ENCODE data around the gene ATP11C.

DNA sequence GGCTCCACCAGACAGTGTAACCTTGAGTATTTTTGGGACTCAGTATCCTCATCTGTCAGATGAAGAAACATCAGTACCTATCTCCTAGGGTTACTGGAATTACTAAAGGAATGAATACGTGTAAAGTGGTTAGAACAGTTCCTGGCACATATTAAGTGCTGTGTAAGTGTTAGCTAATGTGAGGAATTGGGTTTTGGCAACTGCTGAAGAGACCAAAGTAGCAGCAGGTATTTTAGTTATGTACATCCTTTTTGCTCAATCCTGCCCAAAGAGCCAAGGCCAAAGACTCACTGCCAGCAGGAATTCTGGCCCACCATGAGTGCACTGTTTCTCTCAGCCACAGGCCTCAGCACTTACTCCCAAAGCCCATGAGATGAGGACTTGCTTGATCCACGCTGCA is 208.2 kb downstream of the ATP11C start:
- no peak for TF ChIP-seq CTCF (optimal IDR thresholded peaks at IDR 0.05 in 1 of 3, IDR thresholded peaks at IDR 0.05 in 1 of 3, conservative IDR thresholded peaks at IDR 0.05 in 1 of 3; ENCODE audit: extremely low read depth in 1 of 3, insufficient read depth in 2 of 3, low read length in 3 of 3)
- no peak for TF ChIP-seq EZH2 (IDR thresholded peaks at IDR 0.05; ENCODE audit: low read length)

Data from keratinocyte (primary cell).